GM18520 (cell line): ENCODE data around the gene SMLR1.
A peak's percentile ranks its signal among the peaks of the same experiment; 100 is the strongest.

Experiments used
- ATAC-seq: cut with Tn5 transposase; IDR thresholded peaks from one replicate; pipeline ENCODE4 v1.9.1; 2021; ENCODE audit not compliant: unreplicated experiment

SMLR1 gene

GRCh38 chr6:130849594-130849993 lies 22.4 kb downstream of the SMLR1 start:
- no peak for ATAC-seq

- ATAC-seq = no peak
Observed at GRCh38 chr6:130851026-130851425, 23.8 kb downstream of the SMLR1 start.

DNA sequence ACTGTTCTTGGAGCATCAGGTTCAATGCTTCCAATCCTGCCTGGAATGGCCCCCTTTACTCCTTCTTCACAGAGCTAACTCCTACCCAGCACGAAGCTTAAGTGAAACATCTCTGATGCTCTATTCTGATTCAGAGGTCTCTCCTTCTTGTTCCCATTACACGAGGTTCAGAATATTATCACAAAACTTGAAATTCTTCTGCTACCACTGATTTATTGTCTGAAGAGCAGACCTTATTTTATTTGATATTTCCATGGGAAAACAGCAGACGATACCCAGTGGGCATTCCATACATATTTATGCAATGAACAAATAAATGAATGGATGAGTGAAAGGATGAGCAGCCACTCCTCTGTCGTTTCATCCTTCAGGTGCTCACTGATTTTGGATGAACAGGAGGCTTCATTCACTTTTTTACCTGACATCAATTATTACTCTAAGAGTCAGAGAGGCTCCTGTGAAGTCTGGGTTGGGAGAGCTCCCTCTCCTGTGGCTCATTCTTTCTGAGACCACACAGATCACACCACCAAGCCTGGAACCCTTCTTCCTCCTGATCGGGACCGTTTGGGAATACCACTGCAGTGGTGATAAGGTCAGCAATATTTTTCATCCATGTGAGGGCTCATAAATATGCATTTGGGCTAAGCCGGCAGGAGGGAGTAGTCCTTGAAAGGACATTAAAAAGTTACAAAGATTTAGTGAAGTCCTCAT lies 25.8 kb downstream of the SMLR1 start:
- ATAC-seq = no peak

DNA sequence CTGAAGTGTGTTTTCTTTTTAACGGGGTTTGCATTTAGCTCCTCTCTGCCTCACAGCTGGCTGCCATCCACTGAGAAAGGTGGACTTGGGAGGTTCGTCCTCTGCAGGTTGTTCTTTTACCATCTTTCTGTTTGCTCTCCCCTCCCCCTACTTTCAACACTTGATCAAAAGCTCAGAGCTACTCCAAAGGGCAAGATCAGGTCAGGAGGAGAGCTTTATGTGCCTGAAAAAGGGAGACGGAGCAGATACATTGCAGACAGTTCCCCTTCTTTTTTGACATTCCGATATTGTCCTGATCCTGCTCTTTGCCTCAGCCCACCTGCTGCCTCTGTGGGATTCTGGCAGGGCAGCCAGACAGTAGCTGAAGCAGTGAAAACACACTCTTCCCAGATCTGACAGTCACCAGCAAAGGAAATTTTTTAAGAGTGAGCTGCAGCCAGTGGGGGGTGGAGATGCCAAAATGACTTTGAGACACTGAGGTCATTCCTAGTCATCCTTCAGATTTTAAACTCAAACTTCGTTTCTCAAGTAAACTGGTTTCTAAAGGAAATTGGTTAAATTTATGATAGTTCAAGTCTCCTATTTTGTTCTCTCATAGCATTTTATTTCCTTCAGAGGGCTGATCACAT lies 26.5 kb downstream of the SMLR1 start:
- no peak for ATAC-seq

GRCh38 chr6:130858054-130858453 lies 30.8 kb downstream of the SMLR1 start:
- no peak for ATAC-seq

DNA sequence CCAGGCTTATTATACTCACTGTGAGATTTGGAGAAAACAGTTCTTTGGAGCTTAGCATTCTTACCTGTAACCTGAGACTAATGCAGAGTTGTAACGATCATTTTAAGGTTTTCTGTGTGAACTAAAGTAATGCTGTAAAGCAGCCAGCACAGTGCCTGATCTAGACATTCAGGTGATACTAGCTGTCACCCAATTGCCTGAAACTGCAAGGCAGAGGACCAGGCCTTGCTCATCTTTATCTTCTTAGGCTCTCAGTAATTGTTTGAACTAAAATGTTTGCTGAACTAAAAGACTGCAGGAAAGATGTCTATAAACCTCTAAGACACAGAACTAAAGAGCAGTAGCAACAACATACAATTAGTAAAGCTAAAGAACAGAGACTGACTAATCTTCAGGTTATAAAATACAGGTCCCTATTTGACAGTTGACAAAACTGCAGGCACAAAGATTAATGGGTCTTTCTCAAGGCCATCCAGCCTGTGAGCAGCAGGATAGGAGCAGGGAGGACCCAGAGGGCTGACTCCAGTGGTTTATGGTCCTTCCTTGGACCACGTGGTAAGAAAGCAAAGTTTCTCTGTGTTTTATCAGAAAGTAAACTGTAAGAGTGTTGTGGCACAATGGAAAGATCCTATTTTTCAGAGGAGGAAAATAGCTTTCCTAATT lies 31.4 kb downstream of the SMLR1 start:
- ATAC-seq = no peak

- no peak for ATAC-seq
Observed at GRCh38 chr6:130859161-130859867, 32.1 kb downstream of the SMLR1 start.

DNA sequence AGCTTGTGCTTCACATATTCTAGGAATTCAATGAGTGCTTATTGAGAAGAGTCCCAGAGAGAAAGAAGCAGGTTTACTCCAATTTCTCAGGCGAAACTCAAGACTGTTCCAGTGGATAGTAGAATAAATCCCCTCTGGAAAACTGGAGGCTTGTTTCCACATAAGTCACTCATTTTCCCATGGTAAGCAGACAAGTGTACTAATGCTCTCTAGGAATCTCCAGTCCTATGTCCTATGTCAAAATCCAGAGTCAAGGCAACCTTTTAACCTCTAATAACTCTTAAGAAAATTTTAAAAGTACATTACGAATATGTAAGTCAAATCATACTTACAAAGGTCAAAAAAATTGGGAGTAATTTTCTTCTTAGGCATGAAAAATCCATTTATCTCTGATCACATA lies 35.2 kb downstream of the SMLR1 start:
- ATAC-seq = no peak

DNA sequence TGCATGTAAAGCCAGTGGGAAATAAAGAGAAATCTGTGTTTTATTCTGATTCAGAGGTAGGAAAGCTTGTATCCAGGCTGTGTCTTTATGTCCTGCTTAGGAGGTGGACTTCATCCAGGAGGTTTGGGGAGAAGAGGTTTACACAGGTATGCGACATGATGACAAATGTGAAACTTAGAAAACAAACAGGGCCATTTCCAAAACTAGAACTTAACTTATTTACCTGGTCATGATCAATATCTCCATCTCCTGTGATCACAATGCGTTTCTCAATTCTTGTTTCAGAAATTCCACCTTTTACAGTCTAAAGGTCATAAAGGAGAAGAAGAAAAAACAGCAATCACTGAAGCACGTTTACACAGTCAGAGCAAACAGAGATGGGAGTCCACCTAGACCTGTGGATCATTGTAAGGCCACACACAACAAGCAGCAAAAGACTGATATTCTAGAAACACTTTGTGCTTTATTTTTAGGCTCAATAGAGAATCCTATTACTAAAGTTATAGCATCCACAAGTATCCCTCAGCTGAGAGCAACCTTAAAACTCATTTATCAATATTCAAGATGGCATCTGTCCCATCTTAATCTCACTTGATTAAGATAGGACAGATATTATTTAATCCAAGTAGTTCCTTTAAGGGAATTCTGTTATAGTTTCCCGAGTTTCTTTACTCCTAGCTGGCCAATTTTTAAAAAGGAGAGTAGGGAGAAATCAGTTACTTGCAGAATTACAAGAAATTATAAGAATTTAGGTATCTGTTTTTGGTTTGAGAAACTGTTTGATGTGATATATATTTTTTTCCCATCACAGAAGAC lies 36.4 kb downstream of the SMLR1 start:
- no peak for ATAC-seq

DNA sequence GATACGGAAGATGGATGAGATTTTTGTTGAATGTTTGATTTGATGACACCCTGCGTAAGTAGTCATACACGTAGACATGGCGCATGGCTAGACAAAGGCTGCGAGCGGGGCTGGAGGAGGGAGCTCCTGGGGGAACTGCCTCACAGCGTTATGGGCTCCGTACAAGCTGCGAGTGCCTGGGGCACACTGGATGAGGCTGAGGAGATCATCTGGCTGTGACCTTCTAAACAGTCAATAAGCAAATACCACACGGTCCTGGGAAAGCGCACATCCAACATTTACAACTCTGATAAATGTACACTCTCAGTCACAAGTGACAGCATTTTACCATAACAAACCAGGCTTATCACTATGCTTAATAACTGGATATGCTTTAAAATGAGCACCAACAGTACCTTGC lies 37.1 kb downstream of the SMLR1 start:
- no peak for ATAC-seq

GRCh38 chr6:130865793-130866192 lies 38.6 kb downstream of the SMLR1 start:
- ATAC-seq = no peak

DNA sequence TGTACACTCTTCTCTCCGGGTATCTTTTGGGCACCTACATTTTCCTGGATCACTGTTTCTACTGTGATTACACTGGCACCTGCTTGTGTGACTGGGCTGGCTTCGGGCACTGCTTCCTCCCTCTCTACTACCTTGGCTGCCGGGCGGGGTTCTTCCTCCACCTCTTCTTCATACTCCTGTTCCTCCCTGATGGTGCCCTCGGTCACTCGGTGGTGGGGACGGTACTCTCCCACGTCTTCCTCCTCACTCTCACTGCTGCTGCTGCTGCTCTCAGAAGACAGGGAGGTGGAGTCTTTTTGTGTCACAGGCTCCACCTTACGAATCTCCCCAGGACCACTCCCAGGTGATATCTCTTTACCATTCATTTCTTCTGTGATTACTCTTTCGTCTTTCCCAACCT lies 42.5 kb downstream of the SMLR1 start:
- no peak for ATAC-seq

GRCh38 chr6:130870179-130870880 lies 43.1 kb downstream of the SMLR1 start:
- ATAC-seq = no peak

DNA sequence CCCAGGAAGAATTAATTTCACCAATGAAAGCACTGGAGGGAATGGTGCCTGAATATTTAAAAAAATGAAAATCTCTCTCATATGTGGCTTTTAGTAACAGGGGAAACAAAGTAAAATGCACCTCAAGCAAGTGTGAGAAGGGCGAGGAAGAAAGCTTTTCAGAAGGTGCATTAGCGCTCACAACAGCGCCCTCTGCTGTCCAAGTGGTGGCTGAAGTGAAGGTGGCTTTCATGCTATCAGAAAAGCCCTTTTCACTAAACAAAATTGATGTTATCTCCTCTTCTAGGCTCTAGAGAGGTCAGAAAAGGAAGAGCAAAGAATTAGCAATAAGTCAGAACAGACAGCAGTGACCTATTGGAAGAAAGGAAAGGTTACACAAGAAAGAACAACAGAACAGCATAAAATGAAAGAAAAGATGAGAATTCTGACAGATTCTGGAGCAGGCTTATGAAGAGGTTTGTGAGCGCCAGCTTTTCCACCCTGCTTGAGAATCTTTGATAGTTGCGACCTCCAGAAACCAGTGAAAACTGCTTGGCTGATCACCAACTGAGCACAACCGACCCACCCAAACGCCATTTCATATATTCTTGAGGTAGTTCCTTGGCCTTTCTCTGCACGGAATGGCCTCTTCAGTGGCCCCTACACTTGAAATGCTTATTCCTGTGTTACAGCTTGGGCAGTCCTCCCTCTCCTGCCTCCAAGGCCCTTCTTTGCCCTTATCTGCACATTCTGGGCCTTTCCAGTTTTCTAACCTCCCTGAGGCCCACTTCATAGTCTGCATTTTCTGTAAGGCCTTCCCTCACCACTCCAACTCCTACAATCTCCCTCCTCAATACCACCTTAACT lies 45.3 kb downstream of the SMLR1 start:
- no peak for ATAC-seq

DNA sequence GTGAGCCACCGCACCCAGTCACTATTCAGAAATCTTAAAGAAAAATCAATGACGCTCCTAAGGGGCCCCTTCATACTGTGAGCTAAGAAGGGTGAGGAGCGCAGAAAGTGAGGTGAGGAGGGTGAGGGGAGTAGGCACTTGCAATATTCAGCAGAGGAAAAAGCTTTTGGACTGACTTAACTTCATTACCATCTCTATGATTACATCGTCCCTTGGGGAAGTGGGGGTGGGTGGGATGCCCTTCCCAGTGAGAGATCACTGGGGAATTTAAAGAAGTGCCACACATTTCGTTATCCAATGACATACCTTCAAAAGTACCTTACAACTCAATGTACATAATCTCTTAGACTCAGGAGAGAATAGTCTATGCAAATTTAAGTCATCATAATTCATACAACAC lies 46.5 kb downstream of the SMLR1 start:
- ATAC-seq = no peak

- ATAC-seq = no peak
Observed at GRCh38 chr6:130879826-130880225, 52.6 kb downstream of the SMLR1 start.

DNA sequence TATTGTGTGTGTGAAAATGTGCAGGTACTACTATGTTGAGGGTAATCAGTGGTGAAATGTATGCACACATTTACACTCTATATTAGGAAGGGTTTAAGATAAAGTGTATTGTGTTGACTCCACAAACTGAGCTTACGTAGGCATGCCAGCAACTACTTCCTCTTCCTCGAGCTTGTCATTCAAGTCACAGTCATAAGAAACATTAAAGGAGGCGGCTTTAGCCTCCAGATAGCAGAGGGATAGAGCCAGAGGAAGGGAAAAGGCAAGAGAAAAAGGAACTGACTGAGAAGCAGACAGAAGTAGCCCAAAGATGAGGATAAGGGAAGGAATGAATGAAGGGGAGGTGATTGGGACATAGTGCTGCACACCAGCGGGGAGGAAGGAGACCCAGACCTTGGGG lies 55.2 kb downstream of the SMLR1 start:
- no peak for ATAC-seq

GRCh38 chr6:130885392-130886192 lies 58.4 kb downstream of the SMLR1 start:
- ATAC-seq = peak; percentile 83
